CD4-positive, alpha-beta T cell treated with Interleukin-2 at 100 ng/mL for 4 hours (primary cell): Measurements from ENCODE around the gene INHBC.
"Not testable (repeated sequence)": the region's sequence is repeated elsewhere in the genome, so short reads cannot be mapped to it uniquely, and the experiment has no call there.

Experiments
- DNase-seq: peaks from one replicate; pipeline ENCODE4 v3.0.0-alpha.2; 2020; ENCODE audit warnings: low spot score

Gene INHBC

GRCh38 chr12:57429473-57430111 lies 5.0 kb upstream of the INHBC start:
- DNase-seq = no peak

GRCh38 chr12:57430112-57430930 lies 4.3 kb upstream of the INHBC start:
- DNase-seq = peak; percentile 31

GRCh38 chr12:57430931-57431566 lies 3.5 kb upstream of the INHBC start, which contains the start of gene R3HDM2:
Gene R3HDM2 (minus strand): TSS chr12:57431043. CDS start chr12:57310428, 120,615 bp downstream.
- DNase-seq = peak; percentile 95

DNA sequence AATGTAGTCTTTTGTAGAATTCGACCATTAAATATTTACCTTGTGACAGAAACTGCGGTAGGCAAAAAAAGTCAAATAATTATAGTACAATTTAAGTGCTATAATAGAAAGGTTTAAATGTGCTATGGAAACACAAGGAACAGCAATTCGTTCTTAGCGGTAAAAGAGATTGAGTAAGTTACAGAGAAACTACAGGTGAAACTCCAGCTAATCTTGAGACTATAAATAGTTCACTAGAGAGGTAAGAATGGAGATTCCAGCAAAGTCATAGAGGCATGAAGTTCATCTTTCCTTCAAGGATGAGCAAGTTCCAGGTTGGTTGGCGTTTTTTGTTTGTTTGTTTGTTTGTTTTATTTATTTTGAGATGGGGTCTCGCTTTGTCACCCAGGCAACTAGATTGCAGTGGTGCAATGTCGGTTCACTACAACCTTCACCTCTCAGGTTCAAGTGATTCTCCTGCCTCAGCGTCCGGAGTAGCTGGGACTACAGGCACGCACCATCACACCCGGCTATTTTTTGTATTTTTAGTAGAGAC lies 2.9 kb upstream of the INHBC start:
- DNase-seq = no peak

DNA sequence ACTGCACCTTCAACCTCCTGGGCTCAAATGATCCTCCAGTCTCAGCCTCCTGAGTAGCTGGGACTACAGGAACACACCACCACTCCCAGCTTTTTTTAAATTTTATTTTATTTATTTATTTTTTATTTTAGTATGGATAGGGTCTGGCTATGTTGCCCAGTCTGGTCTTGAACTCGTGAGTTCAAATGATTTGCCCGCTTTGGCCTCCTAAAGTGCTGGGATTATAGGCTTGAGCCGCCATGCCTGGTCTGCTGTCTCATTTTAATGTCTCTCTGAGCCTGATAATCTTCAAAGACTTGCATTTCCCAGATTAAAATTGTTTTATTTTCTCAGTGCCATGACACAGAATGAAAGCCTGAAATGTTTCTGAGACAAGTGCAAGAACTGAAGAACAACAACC lies 1.2 kb upstream of the INHBC start:
- DNase-seq = no peak

GRCh38 chr12:57435293-57435692 lies 709 bp downstream of the INHBC start:
- DNase-seq = no peak

- no peak for DNase-seq
These were observed 3.8 kb downstream of the INHBC start for GRCh38 chr12:57438400-57438799.

- DNase-seq = no peak
These were observed 5.2 kb downstream of the INHBC start for GRCh38 chr12:57439762-57440266.

- not testable (repeated sequence) for DNase-seq
These were observed 6.8 kb downstream of the INHBC start for GRCh38 chr12:57441393-57441792.

- DNase-seq = no peak
These were observed 7.4 kb downstream of the INHBC start for GRCh38 chr12:57441846-57442427.

- DNase-seq = not testable (repeated sequence)
These were observed 9.8 kb downstream of the INHBC start for GRCh38 chr12:57444337-57444736.

DNA sequence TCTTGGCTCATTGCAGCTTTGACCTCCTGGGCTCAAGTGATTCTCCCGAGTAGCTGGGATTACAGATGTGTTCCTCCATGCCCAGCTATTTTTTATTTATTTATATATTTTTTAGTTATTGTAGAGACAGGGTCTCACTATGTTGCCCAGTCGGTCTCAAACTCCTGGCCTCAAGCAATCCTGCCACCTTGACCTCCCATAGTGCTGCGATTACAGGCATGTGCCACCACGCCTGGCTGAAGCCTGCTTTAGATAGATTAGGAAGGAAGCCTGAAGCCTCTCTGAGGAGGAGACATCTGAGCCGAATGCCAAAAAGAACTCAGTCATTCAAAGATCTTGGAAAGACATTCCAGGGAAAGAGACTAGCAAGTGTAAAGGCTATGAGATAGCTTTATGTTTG lies 10.2 kb downstream of the INHBC start:
- DNase-seq = no peak

DNA sequence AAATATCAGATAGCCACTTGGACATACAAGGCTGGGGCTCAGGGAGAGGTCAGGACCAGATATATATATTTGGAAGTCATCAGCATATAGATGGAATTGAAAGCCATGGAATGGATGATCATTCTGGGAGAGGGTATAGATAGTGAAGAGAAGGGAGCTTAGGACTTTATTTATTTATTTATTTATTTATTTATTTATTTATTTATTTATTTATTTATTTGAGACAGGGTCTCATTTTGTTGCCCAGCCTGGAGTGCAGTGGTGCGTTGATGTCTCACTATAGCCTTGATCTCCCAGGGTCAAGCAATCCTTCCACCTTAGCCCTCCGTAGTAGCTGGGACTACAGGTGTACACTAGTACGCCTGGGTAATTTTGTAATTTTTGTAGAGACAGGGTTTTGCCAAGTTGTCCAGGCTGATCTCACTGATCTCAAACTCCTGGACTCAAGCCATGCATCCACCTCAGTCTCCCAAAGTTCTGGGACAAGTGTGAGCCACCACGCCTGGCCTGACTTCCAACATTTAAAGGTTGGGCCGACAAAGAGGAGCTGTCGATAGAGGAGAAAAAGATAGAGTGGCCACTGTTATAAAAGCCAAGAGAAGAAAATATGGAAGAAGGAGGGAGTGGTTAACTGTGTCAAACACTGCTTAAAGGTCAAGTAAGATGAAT lies 11.8 kb downstream of the INHBC start:
- DNase-seq = no peak

- no peak for DNase-seq
These were observed 14.1 kb downstream of the INHBC start for GRCh38 chr12:57448669-57449068.

GRCh38 chr12:57449375-57449774 lies 14.8 kb downstream of the INHBC start:
- no peak for DNase-seq

DNA sequence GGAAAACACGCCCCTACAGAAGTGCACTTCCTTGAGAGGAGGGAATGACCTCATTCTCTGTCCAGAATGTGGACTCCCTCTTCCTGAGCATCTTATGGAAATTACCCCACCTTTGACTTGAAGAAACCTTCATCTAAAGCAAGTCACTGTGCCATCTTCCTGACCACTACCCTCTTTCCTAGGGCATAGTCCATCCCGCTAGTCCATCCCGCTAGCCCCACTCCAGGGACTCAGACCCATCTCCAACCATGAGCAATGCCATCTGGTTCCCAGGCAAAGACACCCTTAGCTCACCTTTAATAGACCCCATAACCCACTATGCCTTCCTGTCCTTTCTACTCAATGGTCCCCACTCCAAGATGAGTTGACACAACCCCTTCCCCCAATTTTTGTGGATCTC lies 15.5 kb downstream of the INHBC start:
- DNase-seq = no peak

DNA sequence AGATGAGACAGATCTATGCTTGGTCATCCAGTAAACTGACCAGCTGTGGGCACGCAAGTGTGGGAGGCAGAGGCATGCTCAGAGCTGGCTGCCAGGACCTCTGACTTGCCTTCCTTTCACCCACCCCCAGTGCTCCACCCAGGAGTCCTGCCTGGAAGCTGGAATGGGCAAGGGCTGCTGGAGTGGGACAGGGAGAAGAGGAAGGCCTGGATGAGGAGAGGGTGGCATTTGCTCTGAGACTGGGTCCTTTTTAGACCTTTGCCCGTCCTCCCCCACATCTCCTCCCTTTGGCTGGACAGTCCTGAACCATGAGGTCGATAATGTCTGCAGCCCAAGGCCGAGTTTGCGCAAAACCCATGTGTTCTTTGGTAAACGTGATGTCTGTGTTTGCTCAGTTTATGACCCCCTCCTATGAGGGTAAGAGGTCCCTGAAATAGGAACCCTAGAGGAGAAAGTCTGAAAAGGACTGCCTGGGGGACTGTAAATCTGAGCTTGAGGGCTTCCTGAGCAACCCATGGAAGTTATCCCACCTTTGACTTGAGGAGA lies 16.7 kb downstream of the INHBC start:
- DNase-seq = no peak

DNA sequence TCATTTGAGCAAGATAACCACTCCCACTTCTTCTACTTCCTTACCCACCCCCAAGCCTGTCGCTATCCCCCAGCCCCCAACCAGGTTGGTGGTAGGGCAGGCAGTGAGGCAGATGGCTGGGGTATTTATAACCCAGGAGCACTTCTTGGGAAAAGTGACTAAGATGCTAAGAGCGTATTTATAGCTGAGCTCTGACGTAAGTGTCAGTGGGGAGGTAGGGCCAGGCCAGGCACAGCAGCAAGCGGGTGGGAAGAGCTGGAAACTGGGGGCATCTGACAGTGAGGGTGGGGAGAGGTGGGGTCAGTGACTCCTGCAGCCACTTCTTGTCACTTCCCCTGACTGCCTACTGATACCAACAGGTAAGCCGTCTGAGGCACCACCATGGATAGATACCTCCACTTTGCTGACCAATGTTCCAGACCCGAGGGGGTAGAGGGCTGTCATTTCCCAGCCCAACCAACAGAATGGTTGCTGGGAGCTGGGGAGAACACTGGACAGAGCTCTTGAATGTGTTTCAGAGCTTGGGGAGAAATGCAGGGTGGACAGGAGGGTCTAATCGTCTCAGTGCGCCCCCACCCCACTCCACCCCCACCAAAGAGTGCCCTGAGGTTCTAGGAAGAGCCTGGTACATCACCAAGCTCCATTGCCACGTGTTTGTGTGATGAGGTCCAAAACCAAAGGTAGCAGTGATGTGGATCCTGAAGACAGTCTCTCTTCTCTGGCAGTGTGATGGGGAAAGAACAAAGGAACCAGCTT lies 17.8 kb downstream of the INHBC start:
- no peak for DNase-seq

- peak; percentile 47 for DNase-seq
These were observed 18.4 kb downstream of the INHBC start for GRCh38 chr12:57452937-57453509.

GRCh38 chr12:57454213-57454565 lies 19.6 kb downstream of the INHBC start:
- no peak for DNase-seq
